Transverse colon (tissue), 4 donors: ENCODE measurements around the gene RBP5. TPM values are rescaled to one million over a fixed set of nuclear protein-coding genes. Genes with fewer than 3 reads are reported as not detected.

ENCODE experiments used
- DNase-seq: peaks from one replicate; pipeline ENCODE4 v3.0.0-alpha.2; 2019
- H3K27ac ChIP-seq, 4 donors: fragments of 200-600 bp; sonication (generic); 2 replicates each; pipeline ENCODE4 v1.5.1; 2016 to 2018; ENCODE audit warnings: inconsistent platforms in 4 of 4
- H3K27me3 ChIP-seq: fragments of 200-600 bp; sonication (generic); 2 replicates; pipeline ENCODE4 v1.5.1; 2017; ENCODE audit warnings: inconsistent platforms
- H3K36me3 ChIP-seq, 4 donors: fragments of 200-600 bp; sonication (generic); 2 replicates each; pipeline ENCODE4 v1.5.1; 2017 to 2019; ENCODE audit warnings: inconsistent platforms in 4 of 4
- H3K4me1 ChIP-seq, 4 donors: fragments of 200-600 bp; sonication (generic); 2 replicates each; pipeline ENCODE4 v1.5.1; 2017 to 2020; ENCODE audit warnings: inconsistent platforms in 4 of 4
- H3K4me3 ChIP-seq, 4 donors: fragments of 200-600 bp; sonication (generic); 1 replicate in 1 of 4; 2 replicates in 3 of 4; pipeline versions ENCODE4 v1.5.1 to v1.6.1; 2017 to 2019; ENCODE audit warnings: inconsistent platforms in 4 of 4
- H3K9me3 ChIP-seq, 2 donors: fragments of 200-600 bp; sonication (generic); 2 replicates each; pipeline ENCODE4 v1.5.1; 2017 to 2019; ENCODE audit warnings: inconsistent platforms in 2 of 2
- CTCF ChIP-seq, 5 experiments: fragments of 200-600 bp in 3 of 5; fragments of 450-650 bp in 2 of 5; sonication (generic) in 3 of 5; IDR thresholded peaks; 1 replicate in 2 of 5; 2 replicates in 3 of 5; pipeline ENCODE4 v1.5.1; 2016 to 2017; ENCODE audit warnings: antibody characterized with exemption in 5 of 5, inconsistent platforms in 3 of 5, mild to moderate bottlenecking in 2 of 5, moderate library complexity in 1 of 5
- EP300 ChIP-seq: sonication (generic); formaldehyde crosslinking; IDR thresholded peaks from one replicate; pipeline ENCODE4 v1.6.1; 2017; ENCODE audit warnings: antibody characterized with exemption, low read depth
- POLR2A ChIP-seq: fragments of 450-650 bp; IDR thresholded peaks from one replicate; pipeline ENCODE4 v1.6.1; 2016; ENCODE audit warnings: antibody characterized with exemption, mild to moderate bottlenecking, moderate library complexity
- POLR2AphosphoS5 ChIP-seq, 3 donors: sonication (generic); formaldehyde crosslinking; IDR thresholded peaks; one replicate each; pipeline ENCODE4 v1.6.1; 2016; ENCODE audit warnings: antibody characterized with exemption in 3 of 3
- WGBS, 2 donors: methylation state at CpG; one replicate each; pipeline ENCODE4 v1.1.5; 2018; ENCODE audit warnings: low coverage in 1 of 2; 5-methylcytosine and 5-hydroxymethylcytosine counted together
- in situ Hi-C, 4 donors: fragments of 200-750 bp; cut with MboI; loops; one replicate each; pipeline versions ENCODE4 v1.15.0 to v1.15.1; 2017; ENCODE audit warnings: low sequenced_read_pairs in 3 of 4, low pct_ligation_motif_present in 1 of 4, low pct_unique_long_range_greater_than_20kb in 1 of 4
- intact Hi-C: fragments of 100-400 bp; cut with DNase I; formaldehyde crosslinking; loops from one replicate; pipeline ENCODE4 v1.15.1; 2023; ENCODE audit warnings: low total_unique reads
- total RNA-seq, 4 donors: library from RNA; depleted of rRNA; stranded (reverse); fragments of >200 nt; gene quantifications; one replicate each; pipeline ENCODE4 v1.1.0, GENCODE V29; 2016

RBP5 gene
- total RNA-seq, 4 donors from 2014 or later, result 0.55 to 3.0 TPM; not detected in 2

GRCh38 chr12:7131502-7131866 lies 2.8 kb upstream of the RBP5 start:
- Histone ChIP-seq H3K36me3 (peaks cover 0 to 5% (median 0%) of the 10 kb centered on the region in 4 donors), H3K27me3 (peaks cover 20% of the 10 kb centered on the region), H3K4me3 (peak overlapping the region in 2 of 4 donors; percentile 60 to 62), H3K9me3 (no peaks in the 10 kb centered on the region), H3K27ac (peak overlapping the region; percentile 52 to 68 (median 64)), H3K4me1 (peaks cover 10 to 28% (median 18%) of the 10 kb centered on the region in 4 donors)
- WGBS, 2 donors, result 30 to 41% methylated on average over 6 to 7 of the region's 7 CpGs
- in situ Hi-C loops (no loop called here), intact Hi-C loops (no loop called here)
- DNase-seq, result no peak
- TF ChIP-seq POLR2A (no peak), EP300 (no peak), POLR2AphosphoS5 (IDR thresholded peaks at IDR 0.05) (no peak), CTCF (IDR thresholded peaks at IDR 0.05) (no peak)

GRCh38 chr12:7130701-7131501 lies 2.2 kb upstream of the RBP5 start:
- peak overlapping the region; percentile 52 to 68 (median 64) for H3K27ac ChIP-seq
- H3K4me3 ChIP-seq, result peak overlapping the region; percentile 39 to 62 (median 56)
- intact Hi-C loops, result no loop called here
- no peaks in the 10 kb centered on the region for H3K36me3 ChIP-seq
- peak; percentile 64 for DNase-seq
- TF ChIP-seq POLR2A (no peak), EP300 (no peak), POLR2AphosphoS5 (IDR thresholded peaks at IDR 0.05) (no peak), CTCF (IDR thresholded peaks at IDR 0.05) (no peak)
- in situ Hi-C loops, result no loop called here
- 1 to 2% methylated on average over 19 to 32 of the region's 32 CpGs for WGBS, 2 donors
- peaks cover 10 to 28% (median 18%) of the 10 kb centered on the region in 4 donors for H3K4me1 ChIP-seq
- peaks cover 20% of the 10 kb centered on the region for H3K27me3 ChIP-seq
- no peaks in the 10 kb centered on the region for H3K9me3 ChIP-seq

GRCh38 chr12:7129872-7130691 lies 1.4 kb upstream of the RBP5 start, which contains the start of gene CLSTN3:
CLSTN3 (plus strand) TSS chr12:7130371; CDS start chr12:7130649, 278 bp downstream.
- TF ChIP-seq EP300 (no peak), CTCF (IDR thresholded peaks at IDR 0.05) (no peak), POLR2A (no peak), POLR2AphosphoS5 (IDR thresholded peaks at IDR 0.05) (peak; percentile 18 to 37 (median 25))
- intact Hi-C loops, result no loop called here
- 0% methylated on average over 6 to 33 of the region's 40 CpGs for WGBS, 2 donors
- Histone ChIP-seq H3K27me3 (peaks cover 20% of the 10 kb centered on the region), H3K27ac (peak within 1 kb of the TSS; percentile 52 to 68 (median 64)), H3K4me1 (peaks cover 10 to 28% (median 18%) of the 10 kb centered on the region in 4 donors), H3K9me3 (no peaks in the 10 kb centered on the region), H3K36me3 (no peaks in the 10 kb centered on the region), H3K4me3 (peak within 1 kb of the TSS; percentile 40 to 62 (median 56))
- DNase-seq, result peak; percentile 76
- in situ Hi-C loops, result no loop called here

- peaks cover 10 to 28% (median 18%) of the 10 kb centered on the region in 4 donors for H3K4me1 ChIP-seq
- intact Hi-C loops, result no loop called here
These were observed 690 bp upstream of the RBP5 start for GRCh38 chr12:7129287-7129871.

More at GRCh38 chr12:7129287-7129871, 690 bp upstream of the RBP5 start:
- DNase-seq, result no peak
- WGBS, 2 donors, result 10% methylated on average over 13 of the region's 19 CpGs; no CpG with 5 or more reads in 1 of the 2 donors
- no peaks in the 10 kb centered on the region for H3K9me3 ChIP-seq
- peak overlapping the region; percentile 52 to 68 (median 64) for H3K27ac ChIP-seq
- TF ChIP-seq POLR2A (no peak), EP300 (no peak), POLR2AphosphoS5 (IDR thresholded peaks at IDR 0.05) (no peak), CTCF (IDR thresholded peaks at IDR 0.05) (no peak)
- H3K27me3 ChIP-seq, result peaks cover 20% of the 10 kb centered on the region
- in situ Hi-C loops, result no loop called here
- H3K4me3 ChIP-seq, result peak overlapping the region; percentile 40 to 62 (median 56)
- no peaks in the 10 kb centered on the region for H3K36me3 ChIP-seq
